ENCODE data around the gene SURF2. TPM values are rescaled to one million over a fixed set of nuclear protein-coding genes. Genes with fewer than 3 reads are reported as not detected.

SURF2 gene
- total and polyA plus RNA-seq, 9 of the 15 experiments (the other 6 are each of a cell fraction or from before 2014, with no cell fraction given), result 5.5 to 82.5 (median 21.3) TPM

DNA sequence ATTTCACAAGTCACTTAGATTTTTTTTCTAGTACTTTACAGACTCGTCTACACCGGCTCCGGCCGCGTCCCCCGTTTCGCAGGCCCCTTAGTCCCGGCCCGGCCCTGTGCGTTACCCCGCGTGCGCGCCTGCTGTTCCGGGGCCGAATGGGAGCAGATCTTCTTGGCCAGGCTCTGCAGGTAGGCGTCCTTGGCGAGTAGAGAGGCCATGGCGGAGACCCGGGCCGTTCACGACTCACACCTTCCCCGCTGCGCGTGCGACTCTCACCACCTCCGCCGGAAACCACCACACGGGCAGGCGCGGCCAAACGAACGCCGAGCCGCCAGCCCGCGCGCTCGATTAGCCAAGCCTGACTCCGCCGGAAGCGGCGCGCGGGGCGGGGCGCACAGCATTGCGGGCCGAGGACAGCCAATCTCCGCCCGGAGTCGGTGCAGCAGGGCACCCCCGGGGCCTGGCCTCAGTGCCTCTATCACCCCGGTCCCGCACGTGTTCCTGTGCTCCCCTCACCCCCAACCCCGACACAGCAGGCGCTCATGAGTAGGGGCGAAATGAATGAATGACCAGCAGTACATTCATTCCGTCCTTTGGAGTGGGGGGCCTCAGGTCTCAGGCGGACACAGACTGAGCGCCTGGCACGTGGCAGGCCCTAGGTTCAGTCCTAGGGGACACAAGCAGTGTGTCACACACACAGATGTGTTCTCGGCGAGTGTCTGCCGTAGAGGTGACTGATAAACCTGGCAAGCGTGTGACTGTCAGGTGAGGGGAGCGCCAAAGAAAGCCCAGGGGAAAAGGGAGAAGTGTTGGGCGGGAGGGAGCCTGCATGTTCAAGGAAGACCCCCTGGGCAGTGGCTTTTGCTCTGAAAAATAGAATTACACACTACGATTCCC lies 20.2 kb upstream of the SURF2 start, which contains the start of gene SURF6 (continued):
- TF ChIP-seq RCOR1 (IDR thresholded peaks at IDR 0.05; ENCODE audit: borderline replicate concordance in 1 of 2, low read depth in 2 of 2, low read length in 2 of 2) (peak; percentile 46 to 63; a peak in 3 of 4 replicates), CREBBP (IDR thresholded peaks at IDR 0.05; ENCODE audit: low read depth, low read length) (no peak), SP1 (CRISPR knock-in tag; IDR thresholded peaks at IDR 0.05) (peak; percentile 90), LARP7 (IDR thresholded peaks at IDR 0.05) (no peak), NR1H2 (CRISPR knock-in tag; IDR thresholded peaks at IDR 0.05) (no peak), BMI1 (IDR thresholded peaks at IDR 0.05; ENCODE audit: low read length) (no peak), TAF9B (IDR thresholded peaks at IDR 0.05; ENCODE audit: partially characterized antibody) (peak; percentile 69), ZNF175 (CRISPR knock-in tag; IDR thresholded peaks at IDR 0.05; ENCODE audit: low read depth) (no peak), ZNF79 (CRISPR knock-in tag; IDR thresholded peaks at IDR 0.05; ENCODE audit: low read depth) (no peak), RHOXF2B (CRISPR knock-in tag; conservative IDR thresholded peaks at IDR 0.05) (no peak), NFXL1 (CRISPR knock-in tag; IDR thresholded peaks at IDR 0.05) (no peak), ZBTB17 (CRISPR knock-in tag; IDR thresholded peaks at IDR 0.05) (peak; percentile 100), RFX7 (CRISPR knock-in tag; IDR thresholded peaks at IDR 0.05) (no peak), DDX20 (tag; IDR thresholded peaks at IDR 0.05; ENCODE audit: low read depth) (no peak), GABPB1 (CRISPR knock-in tag; IDR thresholded peaks at IDR 0.05) (peak; percentile 98), STAG1 (CRISPR knock-in tag; IDR thresholded peaks at IDR 0.05; ENCODE audit: borderline replicate concordance) (no peak), GATAD2A (IDR thresholded peaks at IDR 0.05) (peak; percentile 47; the same call in 1 of the 2 replicates), HDAC8 (tag; IDR thresholded peaks at IDR 0.05) (no peak), POLR2AphosphoS2 (IDR thresholded peaks at IDR 0.05; ENCODE audit: low read length) (peak; percentile 96; the same call in 1 of the 2 replicates), SOX6 (IDR thresholded peaks at IDR 0.05) (peak; percentile 53; the same call in 1 of the 2 replicates), BCOR (IDR thresholded peaks at IDR 0.05) (no peak)
- TF ChIP-seq, protein P1, sequence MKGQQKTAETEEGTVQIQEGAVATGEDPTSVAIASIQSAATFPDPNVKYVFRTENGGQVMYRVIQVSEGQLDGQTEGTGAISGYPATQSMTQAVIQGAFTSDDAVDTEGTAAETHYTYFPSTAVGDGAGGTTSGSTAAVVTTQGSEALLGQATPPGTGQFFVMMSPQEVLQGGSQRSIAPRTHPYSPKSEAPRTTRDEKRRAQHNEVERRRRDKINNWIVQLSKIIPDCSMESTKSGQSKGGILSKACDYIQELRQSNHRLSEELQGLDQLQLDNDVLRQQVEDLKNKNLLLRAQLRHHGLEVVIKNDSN (CRISPR knock-in tag; IDR thresholded peaks at IDR 0.05), result peak; percentile 76
- TF ChIP-seq, protein P2, sequence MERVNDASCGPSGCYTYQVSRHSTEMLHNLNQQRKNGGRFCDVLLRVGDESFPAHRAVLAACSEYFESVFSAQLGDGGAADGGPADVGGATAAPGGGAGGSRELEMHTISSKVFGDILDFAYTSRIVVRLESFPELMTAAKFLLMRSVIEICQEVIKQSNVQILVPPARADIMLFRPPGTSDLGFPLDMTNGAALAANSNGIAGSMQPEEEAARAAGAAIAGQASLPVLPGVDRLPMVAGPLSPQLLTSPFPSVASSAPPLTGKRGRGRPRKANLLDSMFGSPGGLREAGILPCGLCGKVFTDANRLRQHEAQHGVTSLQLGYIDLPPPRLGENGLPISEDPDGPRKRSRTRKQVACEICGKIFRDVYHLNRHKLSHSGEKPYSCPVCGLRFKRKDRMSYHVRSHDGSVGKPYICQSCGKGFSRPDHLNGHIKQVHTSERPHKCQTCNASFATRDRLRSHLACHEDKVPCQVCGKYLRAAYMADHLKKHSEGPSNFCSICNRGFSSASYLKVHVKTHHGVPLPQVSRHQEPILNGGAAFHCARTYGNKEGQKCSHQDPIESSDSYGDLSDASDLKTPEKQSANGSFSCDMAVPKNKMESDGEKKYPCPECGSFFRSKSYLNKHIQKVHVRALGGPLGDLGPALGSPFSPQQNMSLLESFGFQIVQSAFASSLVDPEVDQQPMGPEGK (CRISPR knock-in tag; IDR thresholded peaks at IDR 0.05; ENCODE audit: borderline replicate concordance), result no peak
- TF ChIP-seq, protein P3, sequence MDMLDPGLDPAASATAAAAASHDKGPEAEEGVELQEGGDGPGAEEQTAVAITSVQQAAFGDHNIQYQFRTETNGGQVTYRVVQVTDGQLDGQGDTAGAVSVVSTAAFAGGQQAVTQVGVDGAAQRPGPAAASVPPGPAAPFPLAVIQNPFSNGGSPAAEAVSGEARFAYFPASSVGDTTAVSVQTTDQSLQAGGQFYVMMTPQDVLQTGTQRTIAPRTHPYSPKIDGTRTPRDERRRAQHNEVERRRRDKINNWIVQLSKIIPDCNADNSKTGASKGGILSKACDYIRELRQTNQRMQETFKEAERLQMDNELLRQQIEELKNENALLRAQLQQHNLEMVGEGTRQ (CRISPR knock-in tag; IDR thresholded peaks at IDR 0.05), result peak; percentile 3
- TF ChIP-seq, protein P4, sequence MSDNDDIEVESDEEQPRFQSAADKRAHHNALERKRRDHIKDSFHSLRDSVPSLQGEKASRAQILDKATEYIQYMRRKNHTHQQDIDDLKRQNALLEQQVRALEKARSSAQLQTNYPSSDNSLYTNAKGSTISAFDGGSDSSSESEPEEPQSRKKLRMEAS (CRISPR knock-in tag; IDR thresholded peaks at IDR 0.05), result peak; percentile 99
- TF ChIP-seq, protein P5, sequence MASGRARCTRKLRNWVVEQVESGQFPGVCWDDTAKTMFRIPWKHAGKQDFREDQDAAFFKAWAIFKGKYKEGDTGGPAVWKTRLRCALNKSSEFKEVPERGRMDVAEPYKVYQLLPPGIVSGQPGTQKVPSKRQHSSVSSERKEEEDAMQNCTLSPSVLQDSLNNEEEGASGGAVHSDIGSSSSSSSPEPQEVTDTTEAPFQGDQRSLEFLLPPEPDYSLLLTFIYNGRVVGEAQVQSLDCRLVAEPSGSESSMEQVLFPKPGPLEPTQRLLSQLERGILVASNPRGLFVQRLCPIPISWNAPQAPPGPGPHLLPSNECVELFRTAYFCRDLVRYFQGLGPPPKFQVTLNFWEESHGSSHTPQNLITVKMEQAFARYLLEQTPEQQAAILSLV (tag; IDR thresholded peaks at IDR 0.05), result no peak
